GM21390 (cell line): ENCODE results near the gene VPS39.
"Not testable (repeated sequence)": the region's sequence is repeated elsewhere in the genome, so short reads cannot be mapped to it uniquely, and the experiment has no call there.

Experiments used
- ATAC-seq: cut with Tn5 transposase; IDR thresholded peaks from one replicate; pipeline ENCODE4 v1.9.1; 2021; ENCODE audit not compliant: unreplicated experiment

Gene VPS39

DNA sequence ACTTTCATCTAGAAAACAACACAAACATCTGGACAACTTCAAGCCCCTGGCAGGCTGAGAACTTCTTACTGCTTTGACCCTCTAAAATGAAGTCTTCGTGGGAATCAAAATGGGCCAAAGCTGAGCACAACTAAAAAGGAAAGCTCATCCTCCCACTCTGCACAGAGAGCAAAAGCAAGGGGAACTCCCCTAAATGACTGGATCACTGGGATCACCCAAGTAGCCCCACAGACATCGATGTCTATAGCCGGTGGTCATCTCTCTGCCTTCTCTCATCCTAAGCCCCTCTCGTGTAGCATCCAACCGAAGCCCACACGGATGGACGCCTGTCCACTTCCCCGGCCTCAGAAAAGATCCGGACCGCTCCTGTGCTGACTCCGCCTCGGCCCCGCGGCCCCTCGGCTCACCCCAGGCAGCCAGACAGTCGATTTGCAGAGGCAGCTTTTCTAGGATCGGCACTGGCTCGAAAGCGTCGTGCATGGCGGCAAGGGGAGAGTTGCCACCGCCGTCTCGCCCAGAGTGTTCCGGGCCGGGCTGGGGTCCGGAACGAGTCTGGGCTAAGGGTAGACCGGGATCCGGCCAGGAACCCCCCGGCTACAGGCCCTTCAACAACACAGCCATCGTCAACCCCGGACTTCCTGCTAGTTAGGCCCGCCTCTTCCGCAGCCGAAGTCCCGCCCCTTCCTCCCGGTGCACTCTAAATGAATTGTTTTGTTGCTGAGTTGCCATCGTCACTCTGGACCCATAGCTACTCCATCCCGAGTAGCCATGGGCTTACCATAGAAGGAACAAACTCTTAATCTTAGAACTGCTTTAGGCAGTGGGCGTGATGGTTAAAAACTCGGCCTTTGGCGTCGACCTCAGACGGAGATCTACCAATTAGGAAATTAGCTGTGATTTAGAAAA, at the start of gene VPS39:
TSS of gene VPS39 (minus strand) at position 631 of the 906 bp plus-strand sequence. CDS start at position 480, 151 bp downstream.
- peak; percentile 95 for ATAC-seq

DNA sequence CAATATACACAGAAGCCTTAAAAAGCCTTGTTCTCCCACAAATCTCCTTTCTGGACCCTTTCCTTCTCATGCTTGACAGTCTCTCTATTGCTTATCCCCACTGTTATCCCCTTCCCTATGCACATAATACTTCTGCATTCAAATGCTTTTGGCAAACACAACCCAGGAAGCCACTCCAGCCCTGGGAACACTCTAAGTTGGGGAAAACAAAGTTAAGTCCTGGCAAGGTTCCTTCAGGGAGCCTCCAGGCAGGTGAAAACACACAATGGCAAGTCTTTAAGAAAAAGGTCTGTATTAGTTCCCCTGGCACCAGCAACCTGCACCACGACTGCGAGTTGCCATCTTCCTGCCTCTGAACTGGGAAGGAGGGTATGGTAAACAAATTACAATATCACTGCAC, 45.2 kb upstream of the VPS39 start:
- ATAC-seq = no peak

GRCh38 chr15:42240823-42241222, 32.7 kb upstream of the VPS39 start:
- ATAC-seq = no peak

GRCh38 chr15:42239528-42240182, 31.6 kb upstream of the VPS39 start:
- no peak for ATAC-seq

DNA sequence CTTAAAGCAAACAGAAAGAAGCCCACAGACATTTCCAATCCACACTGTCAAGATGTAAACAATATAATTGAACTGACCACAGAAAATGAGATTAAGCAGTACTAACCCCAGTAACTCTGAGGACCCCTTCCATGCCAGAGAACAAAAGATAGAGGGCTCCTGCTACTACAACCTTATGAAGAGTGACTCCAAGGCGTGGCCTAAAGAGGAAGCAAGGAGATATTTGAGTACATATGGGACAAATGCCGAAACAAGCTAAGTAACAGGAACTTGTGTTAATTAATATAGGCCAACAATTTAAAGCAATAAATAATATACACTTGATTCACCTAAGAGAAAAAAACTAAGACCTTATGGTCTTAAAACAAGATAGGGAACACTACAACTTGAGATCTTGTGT, 25.0 kb upstream of the VPS39 start:
- ATAC-seq = no peak

GRCh38 chr15:42232606-42233005, 24.5 kb upstream of the VPS39 start:
- ATAC-seq = no peak

GRCh38 chr15:42231088-42231487, 23.0 kb upstream of the VPS39 start:
- ATAC-seq = no peak

DNA sequence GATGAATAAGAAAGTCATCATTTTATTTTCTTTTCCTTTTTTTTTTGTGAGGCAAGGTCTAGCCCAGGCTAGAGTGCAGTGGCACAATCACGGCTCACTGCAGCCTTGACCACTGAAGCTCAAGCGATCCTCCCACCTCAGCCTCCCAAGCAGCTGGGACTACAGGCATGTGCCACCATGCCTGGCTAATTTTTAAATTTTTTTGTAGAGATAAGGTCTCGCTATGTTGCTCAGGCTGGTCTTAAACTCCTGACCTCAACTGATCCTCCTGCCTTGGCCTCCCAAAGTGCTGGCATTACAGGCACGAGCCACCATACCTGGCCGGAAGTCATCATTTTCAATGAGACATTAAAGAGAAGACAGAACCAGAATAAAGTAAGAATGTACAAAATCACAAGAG, 20.9 kb upstream of the VPS39 start:
- ATAC-seq = not testable (repeated sequence)

DNA sequence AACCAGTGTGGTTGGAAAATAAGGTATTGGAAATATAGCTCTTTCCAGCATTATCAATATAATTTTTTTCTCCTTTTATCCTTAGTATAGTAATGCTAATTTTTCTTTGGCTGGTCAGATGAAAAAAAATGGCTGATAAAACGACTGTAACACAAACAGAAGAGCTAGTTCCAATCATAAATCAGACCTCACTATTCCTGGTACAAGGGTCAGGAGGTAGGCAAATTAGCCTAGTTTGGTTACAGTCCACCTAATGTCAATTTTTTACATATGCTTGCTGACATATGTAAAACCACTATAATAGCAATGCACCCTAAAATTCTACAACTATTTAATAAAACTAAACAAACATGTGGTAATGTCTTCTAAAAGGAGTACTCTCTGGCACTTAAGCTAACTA, 19.9 kb upstream of the VPS39 start:
- no peak for ATAC-seq

- no peak for ATAC-seq
These were observed 18.5 kb upstream of the VPS39 start for GRCh38 chr15:42226648-42227047.

GRCh38 chr15:42220216-42220615, 12.1 kb upstream of the VPS39 start:
- ATAC-seq = no peak

- no peak for ATAC-seq
These were observed 11.0 kb upstream of the VPS39 start for GRCh38 chr15:42218953-42219592.

DNA sequence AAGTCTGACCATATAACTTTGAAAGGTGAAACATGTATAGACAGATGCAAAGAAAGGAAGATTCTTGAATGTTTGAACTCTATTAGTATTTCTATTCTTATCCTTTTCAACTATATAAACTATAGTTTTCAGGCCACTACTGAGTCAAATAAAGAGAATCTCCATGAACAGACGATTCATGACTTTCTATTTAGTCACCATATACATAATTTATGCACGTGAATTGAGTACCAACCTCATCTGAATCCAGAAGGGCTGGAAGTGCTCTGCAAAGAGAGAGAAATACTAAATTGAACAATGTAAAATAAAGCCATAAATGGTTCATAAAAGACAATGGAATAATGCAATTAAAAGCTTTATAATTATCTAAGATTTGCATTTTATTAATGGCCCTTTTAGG, 9.5 kb upstream of the VPS39 start:
- no peak for ATAC-seq

DNA sequence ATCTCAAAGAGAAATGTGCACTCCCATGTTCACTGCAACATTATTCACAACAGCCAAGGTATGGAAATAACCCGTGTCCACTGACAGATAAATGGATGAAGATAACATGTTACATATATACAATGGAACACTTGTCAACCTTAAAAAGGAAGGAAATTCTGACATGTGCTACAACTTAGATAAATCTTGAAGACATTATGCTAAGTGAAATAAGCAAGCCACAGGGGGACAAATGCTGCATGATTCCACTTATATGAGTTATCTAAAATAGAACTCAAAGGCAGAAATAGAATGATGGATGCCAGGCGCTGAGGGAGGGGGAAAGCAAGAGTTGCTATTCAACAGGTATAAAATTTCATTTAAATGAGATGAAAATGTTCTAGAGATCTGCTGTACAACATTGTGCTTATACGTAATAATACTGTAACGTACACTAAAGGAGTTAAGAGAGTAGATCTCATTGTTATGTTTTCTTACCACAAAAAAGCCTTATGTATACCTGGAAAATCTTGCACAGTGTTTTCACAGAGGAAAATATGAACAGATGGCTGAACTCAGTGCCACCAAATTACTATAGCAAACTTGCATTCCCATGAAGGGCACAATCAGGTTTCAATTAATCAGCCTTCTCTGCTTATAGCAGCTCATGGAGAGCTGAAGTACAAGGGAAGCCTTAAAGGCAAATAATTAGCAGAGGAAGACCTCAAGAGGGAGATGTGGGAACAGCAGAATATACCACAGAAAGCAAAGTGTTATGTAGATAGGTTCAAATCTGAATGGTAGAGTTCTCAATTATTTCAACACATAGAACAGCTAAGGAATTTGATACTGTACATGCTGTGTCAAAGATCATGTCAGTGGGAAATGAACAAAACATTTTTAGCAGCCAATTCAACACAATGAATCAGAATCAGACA, 8.1 kb upstream of the VPS39 start:
- no peak for ATAC-seq

DNA sequence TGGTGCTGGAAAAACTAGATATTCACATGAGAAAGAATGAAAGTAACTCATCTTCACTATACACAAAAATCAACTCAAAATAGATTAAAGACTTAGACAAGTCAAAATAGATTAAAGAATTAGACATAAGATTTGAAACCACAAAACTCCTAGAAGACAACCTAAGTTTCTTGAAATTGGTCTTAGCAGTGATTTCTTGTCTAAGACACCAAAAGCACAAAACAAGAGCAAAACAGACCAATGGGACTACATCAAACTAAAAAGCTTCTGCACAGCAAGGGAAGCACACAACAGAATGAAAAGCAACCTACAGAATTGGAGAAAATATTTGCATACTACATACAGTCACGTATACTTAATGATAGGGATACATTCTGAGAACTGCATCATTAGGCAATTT, 6.5 kb upstream of the VPS39 start:
- no peak for ATAC-seq

DNA sequence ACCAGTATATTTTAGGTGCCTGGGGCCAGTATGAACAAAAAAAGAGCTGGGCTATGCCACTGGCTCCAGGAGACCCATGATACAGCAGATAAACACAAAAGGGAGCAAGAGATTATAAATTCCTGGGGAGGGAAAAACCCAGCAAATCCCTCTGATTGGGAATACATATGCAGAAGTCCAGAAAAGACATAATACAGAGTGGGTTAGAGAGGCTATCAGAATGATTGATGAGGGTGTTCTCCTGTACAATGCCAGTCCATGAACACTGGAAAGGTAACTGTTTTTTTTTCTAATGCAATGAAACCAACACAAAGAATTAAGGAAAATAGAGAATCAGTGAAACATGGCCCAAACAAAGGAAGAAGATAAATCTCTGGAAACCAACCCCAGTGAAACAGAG, 5.4 kb upstream of the VPS39 start:
- ATAC-seq = no peak

- no peak for ATAC-seq
These were observed 2.6 kb upstream of the VPS39 start for GRCh38 chr15:42210696-42211095.

DNA sequence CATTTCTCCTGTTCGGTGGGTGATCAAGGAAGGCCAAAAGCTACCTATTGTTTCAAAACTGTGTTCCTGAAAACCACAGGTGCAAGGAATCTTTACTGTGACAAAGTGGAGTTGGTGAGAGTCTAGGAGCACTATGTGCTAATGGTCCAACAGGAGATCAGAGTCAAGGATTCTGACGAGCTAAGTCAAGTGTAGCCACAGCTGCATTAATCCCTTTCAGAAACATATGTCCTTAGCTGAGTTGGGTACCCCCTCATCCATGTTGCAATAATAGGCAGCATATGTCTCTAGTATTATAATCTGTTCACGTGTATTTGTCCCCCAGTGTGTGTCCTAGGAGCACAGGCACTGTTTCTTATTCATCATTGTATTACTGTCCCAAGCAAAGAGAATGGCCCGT, 1.7 kb downstream of the VPS39 start:
- ATAC-seq = no peak

DNA sequence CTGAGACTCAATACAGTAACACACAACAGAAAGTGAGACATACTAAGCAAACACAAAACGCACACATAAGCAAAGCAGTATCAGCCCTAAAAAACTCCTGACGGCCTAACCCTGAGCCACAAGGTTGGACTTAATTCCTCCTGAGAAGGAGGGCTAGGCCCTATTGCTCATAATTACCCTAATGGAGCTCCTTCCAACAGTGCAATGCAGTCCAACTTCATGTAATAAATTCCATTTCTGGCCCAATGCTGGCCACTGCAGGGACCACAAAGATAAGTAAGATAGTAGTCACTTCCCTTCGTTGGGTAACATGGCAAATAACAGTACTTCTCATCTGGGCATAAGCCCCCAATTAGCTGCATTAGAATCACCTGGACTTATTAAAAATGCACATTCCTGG, 4.2 kb downstream of the VPS39 start:
- no peak for ATAC-seq

DNA sequence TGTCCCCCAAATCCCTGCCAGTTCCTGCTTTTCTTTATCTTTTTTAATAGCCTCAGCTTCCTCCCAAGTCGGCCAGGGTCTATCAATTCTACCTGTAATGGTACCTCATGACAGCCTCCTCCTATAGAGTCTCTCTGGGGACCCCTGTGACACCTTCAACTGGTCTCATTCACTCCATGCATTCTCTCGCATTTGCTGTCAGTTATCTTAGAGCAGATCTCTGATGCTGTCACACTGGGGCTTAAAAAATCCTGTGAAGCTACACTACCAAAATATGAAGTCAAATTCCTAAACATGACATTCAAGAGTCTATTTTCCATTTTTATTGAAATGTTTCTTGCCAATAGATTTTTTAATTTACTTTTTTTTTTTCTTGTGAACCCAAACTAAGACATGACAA, 5.5 kb downstream of the VPS39 start:
- ATAC-seq = no peak

- ATAC-seq = no peak
These were observed 6.3 kb downstream of the VPS39 start for GRCh38 chr15:42201801-42202200.
